GM12864 (cell line): ENCODE data around the gene CAMSAP2.
"Not testable (repeated sequence)": the region's sequence is repeated elsewhere in the genome, so short reads cannot be mapped to it uniquely, and the experiment has no call there.

Experiments
- DNase-seq: peaks from one replicate; pipeline ENCODE4 v3.0.0-alpha.2; 2011; ENCODE audit warnings: low read depth
- H3K4me3 ChIP-seq: 2 replicates; pipeline ENCODE4 v1.5.1; 2011; ENCODE audit warnings: mild to moderate bottlenecking, low read depth, low read length, control low read depth
- CTCF ChIP-seq: IDR thresholded peaks from 2 replicates; pipeline ENCODE4 v1.5.1; 2011; ENCODE audit warnings: low read depth, mild to moderate bottlenecking, moderate library complexity, low read length, control low read depth, inconsistent platforms; ENCODE audit errors: missing control alignments

The CAMSAP2 gene

GRCh38 chr1:200794506-200795065 lies 55.9 kb downstream of the CAMSAP2 start:
- no peak overlapping the region for H3K4me3 ChIP-seq
- no peak for TF ChIP-seq CTCF
- DNase-seq: no peak

- DNase-seq: no peak
- H3K4me3 ChIP-seq: no peak overlapping the region
- TF ChIP-seq CTCF: no peak
These were observed 56.5 kb downstream of the CAMSAP2 start for GRCh38 chr1:200795156-200795555.

DNA sequence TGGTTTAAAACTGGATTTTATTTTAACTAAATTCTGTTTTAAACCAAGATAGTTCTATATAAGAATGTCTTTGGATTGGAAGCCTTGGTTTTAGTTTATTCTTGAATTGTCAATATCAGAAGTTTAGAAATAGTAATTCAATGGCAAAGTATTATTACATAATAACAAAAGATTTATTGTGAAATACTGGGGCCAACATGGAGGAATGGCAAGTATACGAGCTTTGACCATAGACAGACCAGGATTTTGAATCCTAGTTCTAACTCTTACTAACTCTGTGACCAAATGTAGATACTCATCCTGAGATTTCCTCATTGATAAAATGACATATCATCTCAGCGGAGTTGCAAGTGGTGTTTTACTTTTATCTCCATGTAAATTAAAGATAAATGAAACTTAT lies 63.3 kb downstream of the CAMSAP2 start:
- TF ChIP-seq CTCF: no peak
- H3K4me3 ChIP-seq: no peak overlapping the region
- DNase-seq: no peak

GRCh38 chr1:200802865-200803512 lies 64.3 kb downstream of the CAMSAP2 start:
- TF ChIP-seq CTCF: peak; percentile 90
- H3K4me3 ChIP-seq: no peak overlapping the region
- peak; percentile 64 for DNase-seq

DNA sequence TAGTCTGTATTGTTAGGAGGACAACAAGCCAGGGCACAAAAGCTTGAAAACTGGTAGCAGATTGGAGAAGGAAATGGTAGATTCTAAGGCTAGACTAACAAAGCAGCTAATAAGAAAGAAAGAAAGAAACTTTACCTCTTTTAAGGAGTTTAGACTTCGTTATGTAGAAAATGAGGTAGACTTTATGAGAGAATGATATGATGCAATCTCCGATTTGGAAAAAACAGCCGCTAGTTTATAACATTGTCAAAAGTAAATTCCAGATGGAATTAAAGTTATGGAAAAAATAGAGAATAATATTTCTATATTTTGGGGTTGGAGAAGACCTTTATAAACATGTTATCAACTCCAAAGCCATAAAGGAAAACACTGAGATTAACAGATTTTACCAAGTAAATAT lies 67.0 kb downstream of the CAMSAP2 start:
- no peak for DNase-seq
- H3K4me3 ChIP-seq: no peak overlapping the region
- no peak for TF ChIP-seq CTCF

DNA sequence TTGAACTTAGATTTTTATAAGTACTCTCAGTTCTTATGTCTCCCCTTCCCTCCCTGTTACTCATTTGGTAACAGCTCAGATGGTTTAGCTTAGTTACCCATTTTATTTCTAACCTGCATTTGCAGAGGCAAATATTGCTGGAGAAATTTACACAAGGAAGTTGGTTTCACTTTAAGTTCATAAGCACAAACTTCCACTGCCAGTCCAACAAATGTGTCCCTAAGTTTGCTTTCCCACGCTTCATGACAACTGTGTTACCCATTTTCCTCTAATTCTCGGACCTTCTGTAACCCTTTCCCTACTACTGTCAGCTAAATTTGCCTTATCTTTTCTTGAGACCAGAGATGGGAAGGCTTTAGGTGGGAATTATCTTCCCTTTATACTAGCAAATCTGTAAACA lies 70.2 kb downstream of the CAMSAP2 start:
- no peak overlapping the region for H3K4me3 ChIP-seq
- DNase-seq: no peak
- no peak for TF ChIP-seq CTCF

DNA sequence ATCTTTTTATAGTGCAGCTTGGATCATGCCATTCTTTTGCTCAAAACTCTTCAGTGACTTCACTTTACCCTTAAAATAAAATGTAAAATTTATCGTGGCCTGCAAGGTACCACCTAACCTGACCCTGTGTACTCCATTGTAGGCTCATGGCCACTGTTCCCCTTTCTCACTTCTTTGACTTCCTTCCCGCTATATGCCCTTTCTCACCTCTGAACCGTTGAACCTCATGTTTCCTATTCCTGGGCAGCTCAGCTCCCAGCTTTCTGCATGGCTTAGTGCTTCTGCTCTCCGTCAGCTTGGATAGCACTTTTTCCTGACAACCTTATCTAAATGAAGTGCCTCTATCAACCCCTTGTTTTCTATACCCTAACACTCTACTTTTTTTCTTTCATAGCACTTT lies 73.0 kb downstream of the CAMSAP2 start:
- TF ChIP-seq CTCF: no peak
- H3K4me3 ChIP-seq: no peak overlapping the region
- no peak for DNase-seq

GRCh38 chr1:200816624-200817224 lies 78.0 kb downstream of the CAMSAP2 start:
- H3K4me3 ChIP-seq, DNase-seq: not testable (repeated sequence)
